Measurements from ENCODE around the gene DGKZ. TPM values are rescaled to one million over a fixed set of nuclear protein-coding genes. Genes with fewer than 3 reads are reported as not detected.

The DGKZ gene
- total RNA-seq, 1 experiment from 2014 or later, result 68.9 TPM

DNA sequence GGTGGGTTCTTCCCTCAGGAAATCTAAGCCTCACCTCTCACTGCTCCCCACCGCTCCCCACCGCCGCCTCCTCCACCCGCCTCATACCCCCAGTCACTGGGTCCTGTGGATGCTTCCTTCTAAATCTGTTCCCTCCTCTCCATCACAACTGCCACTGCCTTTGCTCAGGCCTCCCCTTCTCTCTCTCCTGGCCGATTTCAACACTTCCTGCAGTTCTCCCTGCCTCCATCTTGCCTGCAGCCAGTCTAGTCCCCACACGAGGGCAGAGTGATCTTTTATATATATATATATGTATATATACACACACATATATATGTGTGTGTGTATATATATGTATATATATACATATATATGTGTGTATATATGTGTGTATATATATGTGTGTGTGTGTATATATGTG, 42.0 kb upstream of the DGKZ start:
- Histone ChIP-seq H4K8ac (replicated peaks; ENCODE audit: insufficient read length, low read depth, low read length) (no peak overlapping the region), H2BK120ac (ENCODE audit: low read depth, low read length, poor library complexity, severe bottlenecking) (no peak overlapping the region), H3K79me2 (ENCODE audit: insufficient read depth, low read length) (no peaks in the 10 kb centered on the region), H3K4me2 (ENCODE audit: insufficient read depth, insufficient read length, low read length) (no peak overlapping the region), H2BK20ac (ENCODE audit: low read depth, low read length, poor library complexity, severe bottlenecking) (no peak overlapping the region), H4K5ac (ENCODE audit: insufficient read length, low read depth, low read length) (no peak overlapping the region), H3K9ac (ENCODE audit: extremely low read depth, insufficient read length, low read length) (no peak overlapping the region), H3T11ph (ENCODE audit: low read length) (no peak overlapping the region), H2AK5ac (ENCODE audit: insufficient read length, low read length) (no peak overlapping the region), H2AFZ (ENCODE audit: low read length) (no peak overlapping the region), H3K4ac (ENCODE audit: low read depth, low read length) (no peak overlapping the region), H3K27ac (ENCODE audit: insufficient read length, low read depth, low read length) (no peak overlapping the region), H2BK5ac (ENCODE audit: insufficient read length, low read length) (no peak overlapping the region), H3K14ac (ENCODE audit: insufficient read depth, low read length) (no peak overlapping the region), H3K18ac (ENCODE audit: insufficient read length, low read depth, low read length) (no peak overlapping the region), H3K56ac (ENCODE audit: insufficient read length, low read depth, low read length) (no peak overlapping the region), H3K23ac (ENCODE audit: insufficient read length, low read depth, low read length) (no peak overlapping the region), H3K23me2 (ENCODE audit: insufficient read length, low read depth, low read length, poor library complexity, severe bottlenecking) (no peaks in the 10 kb centered on the region), H4K91ac (ENCODE audit: insufficient read length, low read depth, low read length) (no peak overlapping the region), H3K27me3 (ENCODE audit: insufficient read depth, low read length) (no peaks in the 10 kb centered on the region), H3K79me1 (ENCODE audit: insufficient read depth, low read depth, low read length, poor library complexity, severe bottlenecking) (no peaks in the 10 kb centered on the region), H3K9me3 (ENCODE audit: control insufficient read depth, low read depth, low read length) (no peaks in the 10 kb centered on the region), H2BK12ac (ENCODE audit: insufficient read length, low read depth, low read length) (no peak overlapping the region), H3K4me1 (ENCODE audit: insufficient read depth, low read length) (no peaks in the 10 kb centered on the region), H4K20me1 (ENCODE audit: control insufficient read depth, insufficient read depth, insufficient read length) (no peaks in the 10 kb centered on the region), H2BK15ac (ENCODE audit: low read depth, low read length) (no peak overlapping the region)
- peaks cover 11 to 27% of the 10 kb centered on the region in 2 experiments for H3K4me1 Mint-ChIP-seq
- DNase-seq, result no peak
- H3K4me3 Mint-ChIP-seq, result no peak overlapping the region
- H3K36me3 Mint-ChIP-seq (ENCODE audit: insufficient read depth in 1 of 3, low read depth in 3 of 3), result peaks cover 0 to 4% (median 0%) of the 10 kb centered on the region in 3 experiments; a peak in 2 of 7 replicates
- no peak for TF ChIP-seq CTCF (conservative IDR thresholded peaks at IDR 0.05)
- WGBS (ENCODE audit: extremely low coverage, insufficient read length, low lambda C conversion rate), result no CpG with 5 or more reads among the region's 6 CpGs
- peak overlapping the region in 1 of 3 experiments; percentile 82; a peak in 2 of 7 replicates for H3K27ac Mint-ChIP-seq
- no peaks in the 10 kb centered on the region for H3K9me3 Mint-ChIP-seq
- H3K27me3 Mint-ChIP-seq (ENCODE audit: low read depth), result no peaks in the 10 kb centered on the region
